Gastrocnemius medialis (tissue), 4 donors: Measurements from ENCODE around the gene LYPD6B.

Experiments
- POLR2A ChIP-seq, 2 donors: fragments of 450-650 bp; IDR thresholded peaks; one replicate each; pipeline ENCODE4 v1.6.1; 2017; ENCODE audit warnings: antibody characterized with exemption in 2 of 2, mild to moderate bottlenecking in 2 of 2, moderate library complexity in 2 of 2
- TF ChIP-seq, protein P1 (sequence below), 5 experiments: fragments of 450-650 bp in 3 of 5; fragments of 200-600 bp in 2 of 5; sonication (generic) in 2 of 5; IDR thresholded peaks in 4 of 5; conservative IDR thresholded peaks in 1 of 5; 1 replicate in 4 of 5; 2 replicates in 1 of 5; pipeline ENCODE4 v1.5.1; 2016 to 2019; ENCODE audit warnings: antibody characterized with exemption in 5 of 5, mild to moderate bottlenecking in 3 of 5, moderate library complexity in 3 of 5

DNA sequence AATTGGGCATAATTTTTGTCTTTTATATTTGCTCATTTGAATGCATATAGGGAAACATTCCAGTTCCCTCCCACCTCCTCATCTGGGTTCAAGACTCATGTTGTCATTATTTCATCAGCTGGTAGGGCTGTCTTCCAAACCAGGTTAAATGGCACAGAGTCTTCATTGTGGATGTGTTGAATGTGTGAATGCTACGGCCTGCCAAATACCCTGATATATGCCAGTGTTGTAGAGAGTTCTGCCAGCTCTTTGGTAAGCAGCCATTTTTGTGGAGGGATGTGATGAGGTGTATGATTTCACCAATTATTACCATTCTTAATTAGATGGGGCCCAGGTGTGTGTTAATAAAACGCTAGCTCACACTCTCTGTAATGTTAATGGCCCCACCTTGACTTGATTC lies 121.7 kb downstream of the LYPD6B start:
- no peak for TF ChIP-seq POLR2A (IDR thresholded peaks at IDR 0.05)
- TF ChIP-seq, protein P1, sequence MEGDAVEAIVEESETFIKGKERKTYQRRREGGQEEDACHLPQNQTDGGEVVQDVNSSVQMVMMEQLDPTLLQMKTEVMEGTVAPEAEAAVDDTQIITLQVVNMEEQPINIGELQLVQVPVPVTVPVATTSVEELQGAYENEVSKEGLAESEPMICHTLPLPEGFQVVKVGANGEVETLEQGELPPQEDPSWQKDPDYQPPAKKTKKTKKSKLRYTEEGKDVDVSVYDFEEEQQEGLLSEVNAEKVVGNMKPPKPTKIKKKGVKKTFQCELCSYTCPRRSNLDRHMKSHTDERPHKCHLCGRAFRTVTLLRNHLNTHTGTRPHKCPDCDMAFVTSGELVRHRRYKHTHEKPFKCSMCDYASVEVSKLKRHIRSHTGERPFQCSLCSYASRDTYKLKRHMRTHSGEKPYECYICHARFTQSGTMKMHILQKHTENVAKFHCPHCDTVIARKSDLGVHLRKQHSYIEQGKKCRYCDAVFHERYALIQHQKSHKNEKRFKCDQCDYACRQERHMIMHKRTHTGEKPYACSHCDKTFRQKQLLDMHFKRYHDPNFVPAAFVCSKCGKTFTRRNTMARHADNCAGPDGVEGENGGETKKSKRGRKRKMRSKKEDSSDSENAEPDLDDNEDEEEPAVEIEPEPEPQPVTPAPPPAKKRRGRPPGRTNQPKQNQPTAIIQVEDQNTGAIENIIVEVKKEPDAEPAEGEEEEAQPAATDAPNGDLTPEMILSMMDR (IDR thresholded peaks at IDR 0.05 in 4 of 5, conservative IDR thresholded peaks at IDR 0.05 in 1 of 5) = no peak
